H9 (cell line): ENCODE data around the gene GPC6. TPM values are rescaled to one million over a fixed set of nuclear protein-coding genes. Genes with fewer than 3 reads are reported as not detected.

Source experiments
- DNase-seq: peaks from one replicate; pipeline ENCODE4 v3.0.0-alpha.2; 2017
- H2AFZ ChIP-seq: one replicate; pipeline ENCODE4 v1.6.1; 2013; ENCODE audit warnings: mild to moderate bottlenecking, low read length, control low read depth, moderate library complexity
- H2AK5ac ChIP-seq: 2 replicates; pipeline ENCODE4 v1.6.1; 2013; ENCODE audit warnings: low read length, control low read depth, mixed read lengths; ENCODE audit not compliant: insufficient read length
- H2BK120ac ChIP-seq: one replicate; pipeline ENCODE4 v1.6.1; 2013; ENCODE audit warnings: low read depth, mild to moderate bottlenecking, low read length, control low read depth, inconsistent platforms; ENCODE audit not compliant: poor library complexity, severe bottlenecking
- H2BK12ac ChIP-seq: 2 replicates; pipeline ENCODE4 v1.6.1; 2013; ENCODE audit warnings: low read length, control low read depth, mixed read lengths, low read depth; ENCODE audit not compliant: insufficient read length
- H2BK15ac ChIP-seq: 2 replicates; pipeline ENCODE4 v1.6.1; 2013; ENCODE audit warnings: low read depth, low read length, control low read depth
- H2BK20ac ChIP-seq: one replicate; pipeline ENCODE4 v1.6.1; 2013; ENCODE audit warnings: low read depth, mild to moderate bottlenecking, low read length, control low read depth, inconsistent platforms; ENCODE audit not compliant: poor library complexity, severe bottlenecking
- H2BK5ac ChIP-seq: 2 replicates; pipeline ENCODE4 v1.6.1; 2013; ENCODE audit warnings: low read length, control low read depth, mixed read lengths; ENCODE audit not compliant: insufficient read length
- H3K14ac ChIP-seq: 2 replicates; pipeline ENCODE4 v1.6.1; 2013; ENCODE audit warnings: low read length, control low read depth; ENCODE audit not compliant: insufficient read depth
- H3K18ac ChIP-seq: 2 replicates; pipeline ENCODE4 v1.6.1; 2013; ENCODE audit warnings: low read depth, mild to moderate bottlenecking, mixed read lengths, low read length, control low read depth; ENCODE audit not compliant: insufficient read length
- H3K23ac ChIP-seq: 2 replicates; pipeline ENCODE4 v1.6.1; 2013; ENCODE audit warnings: low read length, control low read depth, mixed read lengths, low read depth; ENCODE audit not compliant: insufficient read length
- H3K23me2 ChIP-seq: 2 replicates; pipeline ENCODE4 v1.6.1; 2013; ENCODE audit warnings: low read depth, mild to moderate bottlenecking, mixed read lengths, low read length, control low read depth; ENCODE audit not compliant: insufficient read length, poor library complexity, severe bottlenecking
- H3K27ac ChIP-seq: 2 replicates; pipeline ENCODE4 v1.5.1; 2013; ENCODE audit warnings: low read length, control low read depth, mixed read lengths, low read depth; ENCODE audit not compliant: insufficient read length
- H3K27me3 ChIP-seq: 2 replicates; pipeline ENCODE4 v1.6.1; 2013; ENCODE audit warnings: low read length, control low read depth, inconsistent platforms; ENCODE audit not compliant: insufficient read depth
- H3K4ac ChIP-seq: 2 replicates; pipeline ENCODE4 v1.6.1; 2013; ENCODE audit warnings: low read depth, mild to moderate bottlenecking, control low read depth, inconsistent platforms, low read length, moderate library complexity
- H3K4me1 ChIP-seq: 2 replicates; pipeline ENCODE4 v1.6.1; 2013; ENCODE audit warnings: low read length, control low read depth, inconsistent platforms; ENCODE audit not compliant: insufficient read depth
- H3K4me2 ChIP-seq: 2 replicates; pipeline ENCODE4 v1.6.1; 2013; ENCODE audit warnings: low read length, control low read depth, mixed read lengths; ENCODE audit not compliant: insufficient read length, insufficient read depth
- H3K56ac ChIP-seq: 2 replicates; pipeline ENCODE4 v1.6.1; 2013; ENCODE audit warnings: low read depth, mild to moderate bottlenecking, mixed read lengths, low read length, control low read depth; ENCODE audit not compliant: insufficient read length
- H3K79me1 ChIP-seq: 2 replicates; pipeline ENCODE4 v1.6.1; 2013; ENCODE audit warnings: low read depth, mild to moderate bottlenecking, moderate library complexity, low read length, control low read depth, inconsistent platforms; ENCODE audit not compliant: insufficient read depth, poor library complexity, severe bottlenecking
- H3K79me2 ChIP-seq: 2 replicates; pipeline ENCODE4 v1.6.1; 2013; ENCODE audit warnings: low read length, control low read depth, inconsistent platforms; ENCODE audit not compliant: insufficient read depth
- H3K9ac ChIP-seq: 2 replicates; pipeline ENCODE4 v1.6.1; 2013; ENCODE audit warnings: low read length, control low read depth, mixed read lengths; ENCODE audit not compliant: insufficient read length; ENCODE audit errors: extremely low read depth
- H3K9me3 ChIP-seq: one replicate; pipeline ENCODE4 v1.6.1; 2013; ENCODE audit warnings: low read depth, low read length, inconsistent platforms; ENCODE audit not compliant: control insufficient read depth
- H3T11ph ChIP-seq: one replicate; pipeline ENCODE4 v1.6.1; 2013; ENCODE audit warnings: mild to moderate bottlenecking, low read length, control low read depth, inconsistent platforms
- H4K20me1 ChIP-seq: one replicate; pipeline ENCODE4 v1.6.1; 2013; ENCODE audit not compliant: control insufficient read depth, insufficient read length, insufficient read depth
- H4K5ac ChIP-seq: 2 replicates; pipeline ENCODE4 v1.6.1; 2013; ENCODE audit warnings: low read depth, mild to moderate bottlenecking, mixed read lengths, low read length, control low read depth; ENCODE audit not compliant: insufficient read length
- H4K8ac ChIP-seq: replicated peaks from 2 replicates; pipeline ENCODE4 v1.6.1; 2013; ENCODE audit warnings: low read length, control low read depth, mixed read lengths, low read depth; ENCODE audit not compliant: insufficient read length
- H4K91ac ChIP-seq: 2 replicates; pipeline ENCODE4 v1.6.1; 2013; ENCODE audit warnings: low read depth, mild to moderate bottlenecking, moderate library complexity, mixed read lengths, low read length, control low read depth; ENCODE audit not compliant: insufficient read length
- H3K27ac Mint-ChIP-seq, 3 experiments: 2 replicates in 2 of 3; 3 replicates in 1 of 3; pipeline ENCODE4 v1.8.0; 2020 to 2021; ENCODE audit warnings: mixed read lengths in 3 of 3, mild to moderate bottlenecking in 1 of 3, moderate library complexity in 1 of 3
- H3K27me3 Mint-ChIP-seq: 2 replicates; pipeline ENCODE4 v1.8.0; 2021; ENCODE audit warnings: low read depth, mild to moderate bottlenecking, moderate library complexity, mixed read lengths
- H3K36me3 Mint-ChIP-seq, 3 experiments: 2 replicates in 2 of 3; 3 replicates in 1 of 3; pipeline ENCODE4 v1.8.0; 2020 to 2021; ENCODE audit warnings: low read depth in 3 of 3, mixed read lengths in 3 of 3; ENCODE audit not compliant: insufficient read depth in 1 of 3
- H3K4me1 Mint-ChIP-seq, 2 experiments: 2 replicates each; pipeline ENCODE4 v1.8.0; 2020; ENCODE audit warnings: mixed read lengths in 2 of 2
- H3K4me3 Mint-ChIP-seq, 2 experiments: 2 replicates in 1 of 2; 3 replicates in 1 of 2; pipeline ENCODE4 v1.8.0; 2020 to 2021; ENCODE audit warnings: mild to moderate bottlenecking in 2 of 2, mixed read lengths in 2 of 2, moderate library complexity in 1 of 2
- H3K9me3 Mint-ChIP-seq, 2 experiments: 2 replicates in 1 of 2; 3 replicates in 1 of 2; pipeline ENCODE4 v1.8.0; 2020; ENCODE audit warnings: mild to moderate bottlenecking in 2 of 2, mixed read lengths in 2 of 2, moderate library complexity in 1 of 2
- total RNA-seq: library from RNA; stranded (reverse); gene quantifications from 2 replicates; pipeline ENCODE4 v1.2.1, GENCODE V29; 2021
- TF ChIP-seq, protein P1 (sequence below): fragments of 200-600 bp; sonication (generic); conservative IDR thresholded peaks from 3 replicates; pipeline ENCODE4 v1.8.0; 2021; ENCODE audit warnings: antibody characterized with exemption, mild to moderate bottlenecking

Gene GPC6
- total RNA-seq, 1 experiment from 2014 or later = 15.6 TPM

DNA sequence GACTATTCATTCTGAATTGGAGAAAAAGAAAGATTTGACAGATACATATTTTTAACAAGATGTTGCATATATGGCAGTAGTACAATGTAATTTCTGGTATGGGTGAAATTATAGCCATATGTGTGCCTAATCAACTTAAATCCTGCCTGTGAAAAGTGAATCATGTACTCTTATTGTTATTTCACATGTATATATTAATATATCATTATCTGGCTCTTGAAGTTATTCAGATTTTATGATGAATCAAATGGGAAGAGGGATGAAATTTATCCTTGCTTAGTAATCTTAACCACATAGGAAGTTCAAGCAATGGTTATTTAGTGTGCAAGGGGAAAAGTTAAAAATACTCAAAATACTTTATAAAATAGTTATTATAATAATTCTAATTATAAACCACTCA, 80.5 kb downstream of the GPC6 start:
- Histone ChIP-seq H4K8ac (no peak overlapping the region), H3K18ac (no peak overlapping the region), H3K27ac (no peak overlapping the region), H3K4ac (no peak overlapping the region), H3K4me1 (peaks cover 3% of the 10 kb centered on the region; the same call in 1 of the 2 replicates), H3K23ac (no peak overlapping the region), H2BK20ac (no peak overlapping the region), H2BK15ac (no peak overlapping the region), H3K9ac (no peak overlapping the region), H2BK120ac (no peak overlapping the region), H3K79me1 (no peaks in the 10 kb centered on the region), H2AK5ac (no peak overlapping the region), H3T11ph (no peak overlapping the region), H4K5ac (no peak overlapping the region), H3K14ac (no peak overlapping the region), H3K23me2 (no peaks in the 10 kb centered on the region), H2BK12ac (no peak overlapping the region), H4K91ac (no peak overlapping the region), H4K20me1 (no peaks in the 10 kb centered on the region), H2BK5ac (no peak overlapping the region), H3K56ac (no peak overlapping the region), H3K79me2 (no peaks in the 10 kb centered on the region), H2AFZ (no peak overlapping the region), H3K9me3 (no peaks in the 10 kb centered on the region), H3K27me3 (no peaks in the 10 kb centered on the region), H3K4me2 (no peak overlapping the region)
- Mint-ChIP-seq H3K27ac (no peak overlapping the region), H3K9me3 (no peaks in the 10 kb centered on the region), H3K4me1 (peaks cover 25 to 26% of the 10 kb centered on the region in 2 experiments), H3K27me3 (no peaks in the 10 kb centered on the region), H3K4me3 (no peak overlapping the region), H3K36me3 (no peaks in the 10 kb centered on the region)
- no peak for DNase-seq
- TF ChIP-seq, protein P1, sequence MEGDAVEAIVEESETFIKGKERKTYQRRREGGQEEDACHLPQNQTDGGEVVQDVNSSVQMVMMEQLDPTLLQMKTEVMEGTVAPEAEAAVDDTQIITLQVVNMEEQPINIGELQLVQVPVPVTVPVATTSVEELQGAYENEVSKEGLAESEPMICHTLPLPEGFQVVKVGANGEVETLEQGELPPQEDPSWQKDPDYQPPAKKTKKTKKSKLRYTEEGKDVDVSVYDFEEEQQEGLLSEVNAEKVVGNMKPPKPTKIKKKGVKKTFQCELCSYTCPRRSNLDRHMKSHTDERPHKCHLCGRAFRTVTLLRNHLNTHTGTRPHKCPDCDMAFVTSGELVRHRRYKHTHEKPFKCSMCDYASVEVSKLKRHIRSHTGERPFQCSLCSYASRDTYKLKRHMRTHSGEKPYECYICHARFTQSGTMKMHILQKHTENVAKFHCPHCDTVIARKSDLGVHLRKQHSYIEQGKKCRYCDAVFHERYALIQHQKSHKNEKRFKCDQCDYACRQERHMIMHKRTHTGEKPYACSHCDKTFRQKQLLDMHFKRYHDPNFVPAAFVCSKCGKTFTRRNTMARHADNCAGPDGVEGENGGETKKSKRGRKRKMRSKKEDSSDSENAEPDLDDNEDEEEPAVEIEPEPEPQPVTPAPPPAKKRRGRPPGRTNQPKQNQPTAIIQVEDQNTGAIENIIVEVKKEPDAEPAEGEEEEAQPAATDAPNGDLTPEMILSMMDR = no peak
